Endometrium (tissue), 2 donors: Measurements from ENCODE around the gene C10orf53.

Experiments
- FAIRE-seq: peaks from 2 replicates; lab custom pipeline; 2012; peaks lifted over from hg19 to GRCh38; lab: Jason Lieb, UNC
- donor health status: control.
- donor health status: control.

The C10orf53 gene

DNA sequence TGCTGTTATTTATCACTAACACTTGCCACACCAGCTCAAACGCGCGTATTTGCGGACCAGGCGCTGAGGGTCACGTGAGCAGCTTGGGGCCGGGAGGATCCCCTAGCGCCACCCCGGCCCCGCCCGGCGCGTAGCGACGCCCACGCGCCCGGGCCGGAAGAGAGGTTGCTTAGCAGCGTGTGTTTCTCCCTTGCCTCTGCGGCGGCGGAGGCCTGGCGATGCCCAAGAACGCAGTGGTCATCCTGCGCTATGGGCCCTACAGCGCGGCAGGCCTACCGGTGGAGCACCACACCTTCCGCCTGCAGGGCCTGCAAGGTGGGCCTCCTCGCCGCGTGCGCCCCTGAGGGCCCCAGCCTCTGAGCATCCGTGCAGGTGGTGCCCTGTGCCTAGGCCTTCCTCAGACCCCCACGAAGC is at the start of gene C10orf53:
C10orf53 (plus strand) TSS at position 172 of the 414 bp plus-strand sequence; CDS start at position 219, 47 bp downstream.
- FAIRE-seq: no peak

DNA sequence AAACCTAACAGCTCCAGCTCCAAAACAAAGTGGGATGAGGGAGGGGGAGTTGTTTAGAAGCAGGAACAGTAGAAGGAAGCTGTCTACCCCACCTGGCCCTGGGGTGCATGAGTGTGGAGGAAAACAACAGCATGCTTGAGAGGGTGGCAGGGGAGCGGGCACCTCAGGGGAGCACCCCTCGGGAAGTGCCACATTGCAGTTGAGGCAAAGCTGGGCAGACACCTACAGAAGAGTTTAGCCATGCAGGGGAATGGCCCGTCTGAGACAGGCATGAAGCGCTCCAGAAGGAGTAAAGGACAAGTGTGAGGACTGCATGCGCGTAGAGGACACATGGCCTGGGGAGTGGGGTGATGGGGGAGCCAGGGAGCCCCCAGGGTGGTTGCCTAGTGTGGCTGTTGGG is 47.5 kb upstream of the C10orf53 start:
- no peak for FAIRE-seq

DNA sequence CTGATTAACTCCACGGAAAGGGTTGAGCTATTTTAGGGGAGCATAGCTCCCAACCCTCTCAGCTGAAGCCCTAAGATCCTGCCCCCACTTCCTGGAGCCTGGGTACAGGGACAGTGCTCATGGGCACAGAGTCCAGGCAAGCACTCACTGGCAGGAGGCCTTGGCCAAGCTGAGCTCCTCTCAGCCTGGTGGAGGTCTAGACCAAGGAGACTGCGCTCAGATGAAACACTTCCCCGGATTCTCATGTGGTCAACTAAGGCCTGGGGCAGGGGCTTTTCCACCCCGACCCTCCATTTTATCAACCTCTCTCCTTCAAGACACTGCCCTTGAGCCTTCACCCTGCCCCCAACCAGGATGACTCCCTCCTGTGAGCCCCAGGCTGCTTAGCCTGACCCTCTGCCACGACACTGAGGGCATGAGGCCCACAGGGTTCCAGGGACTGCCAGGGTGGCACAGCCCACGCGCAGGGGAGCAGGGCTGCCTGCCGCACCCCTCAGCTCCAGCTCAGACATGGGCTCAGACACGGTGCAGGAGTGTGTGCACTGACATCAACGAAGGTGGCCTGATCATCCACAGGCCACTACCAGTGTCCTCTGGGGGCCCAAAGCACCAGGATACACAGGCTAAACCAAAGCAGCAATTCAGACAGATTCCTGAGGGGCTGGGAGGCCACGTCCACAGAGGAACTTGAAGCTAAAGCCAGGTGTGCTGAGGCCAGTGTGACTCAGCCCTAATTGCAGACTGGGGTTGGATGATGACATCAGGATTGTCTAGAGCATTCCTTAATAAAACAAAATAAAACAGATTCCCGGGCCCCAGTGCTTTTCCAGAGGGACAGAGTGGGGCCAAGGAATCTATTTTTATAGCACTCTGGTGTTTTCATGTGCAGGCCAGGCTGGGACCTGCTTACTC is 46.8 kb upstream of the C10orf53 start:
- FAIRE-seq: no peak

DNA sequence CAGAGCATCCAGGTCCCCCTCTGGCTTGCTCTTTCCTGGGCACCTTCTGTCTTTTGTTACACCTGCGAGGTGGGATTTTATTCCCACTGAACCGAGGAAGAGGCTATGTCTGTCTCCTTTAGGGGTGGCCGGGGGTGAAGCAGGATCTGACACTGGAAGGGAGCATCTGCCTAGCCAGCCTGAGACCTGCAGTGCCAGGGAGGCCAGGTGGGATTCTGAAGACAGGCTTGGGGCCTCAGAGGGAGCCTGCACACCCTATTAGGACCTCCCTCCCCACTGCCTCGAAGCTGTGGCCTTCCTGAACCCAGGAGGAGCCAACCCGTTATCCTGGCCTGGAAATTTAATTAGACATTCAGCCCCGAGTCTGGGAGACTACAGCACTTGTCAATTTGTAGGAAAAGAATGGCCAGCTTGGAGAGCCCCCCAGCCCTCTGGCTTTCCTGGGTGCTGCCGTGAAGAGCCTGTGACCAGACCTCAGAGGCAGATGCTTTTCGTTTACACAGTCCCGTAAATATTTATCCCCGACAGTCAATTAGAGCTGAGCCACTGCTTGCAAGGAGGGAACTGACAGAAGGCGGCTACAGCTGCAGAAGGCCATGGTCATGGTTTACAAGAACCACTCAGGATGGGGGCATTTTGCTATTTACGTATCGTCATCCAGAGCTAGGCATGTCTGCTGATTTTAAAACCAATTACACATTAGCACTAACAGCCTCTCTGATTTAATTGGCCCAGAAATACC is 46.0 kb upstream of the C10orf53 start:
- no peak for FAIRE-seq

DNA sequence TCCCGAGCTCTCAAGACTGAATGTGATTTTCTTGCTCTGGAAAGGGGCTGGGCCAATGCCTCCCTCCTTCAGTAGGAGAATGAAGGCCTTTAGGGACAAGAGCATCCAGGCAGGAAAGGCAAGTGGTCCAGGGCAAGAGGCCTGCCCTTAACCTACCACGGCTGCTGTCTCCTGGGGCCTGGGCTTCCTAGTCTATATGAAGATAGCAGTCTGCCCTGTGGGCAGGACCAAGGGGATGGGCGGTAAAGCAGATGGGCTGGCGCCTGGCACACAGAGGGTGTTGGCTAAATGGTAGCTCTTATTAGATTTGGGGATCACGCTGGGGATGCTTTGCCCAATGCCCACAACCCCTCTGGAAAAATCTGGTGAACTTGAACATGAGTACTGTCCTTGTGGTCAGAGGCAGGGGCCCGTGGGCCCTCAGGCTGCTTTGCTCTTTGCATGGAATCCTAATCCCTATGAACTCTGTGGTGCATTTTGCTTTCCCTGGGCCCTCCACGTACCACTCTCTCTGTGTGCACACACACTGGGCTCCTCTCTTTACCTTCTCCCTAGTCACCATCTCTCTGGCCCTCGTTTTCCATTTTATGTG is 45.3 kb upstream of the C10orf53 start:
- no peak for FAIRE-seq

- no peak for FAIRE-seq
Measured at GRCh38 chr10:49642311-49642710, 37.1 kb upstream of the C10orf53 start.

GRCh38 chr10:49643241-49644034 is 36.0 kb upstream of the C10orf53 start:
- no peak for FAIRE-seq

- FAIRE-seq: no peak
Measured at GRCh38 chr10:49644035-49644646, 35.3 kb upstream of the C10orf53 start.

DNA sequence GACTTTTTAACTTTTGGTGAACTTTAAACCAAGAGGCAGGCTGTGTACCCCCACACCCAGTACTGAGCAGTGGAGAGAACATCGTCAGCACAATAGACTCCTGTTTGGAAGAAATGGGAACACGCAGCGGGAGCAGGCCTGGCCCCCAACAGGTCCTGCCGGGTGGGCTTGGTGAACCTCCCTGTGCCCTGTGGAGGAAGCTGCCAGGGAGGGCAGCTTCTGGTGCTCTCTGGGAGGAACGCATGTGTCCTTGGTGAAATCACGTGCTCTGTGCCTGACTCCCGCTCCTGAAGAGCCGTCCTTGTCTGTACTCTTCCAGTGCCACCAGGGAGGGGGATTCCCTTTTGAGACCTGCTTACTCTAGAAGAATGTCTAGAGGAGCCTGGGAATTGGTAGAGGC is 34.0 kb upstream of the C10orf53 start:
- no peak for FAIRE-seq

DNA sequence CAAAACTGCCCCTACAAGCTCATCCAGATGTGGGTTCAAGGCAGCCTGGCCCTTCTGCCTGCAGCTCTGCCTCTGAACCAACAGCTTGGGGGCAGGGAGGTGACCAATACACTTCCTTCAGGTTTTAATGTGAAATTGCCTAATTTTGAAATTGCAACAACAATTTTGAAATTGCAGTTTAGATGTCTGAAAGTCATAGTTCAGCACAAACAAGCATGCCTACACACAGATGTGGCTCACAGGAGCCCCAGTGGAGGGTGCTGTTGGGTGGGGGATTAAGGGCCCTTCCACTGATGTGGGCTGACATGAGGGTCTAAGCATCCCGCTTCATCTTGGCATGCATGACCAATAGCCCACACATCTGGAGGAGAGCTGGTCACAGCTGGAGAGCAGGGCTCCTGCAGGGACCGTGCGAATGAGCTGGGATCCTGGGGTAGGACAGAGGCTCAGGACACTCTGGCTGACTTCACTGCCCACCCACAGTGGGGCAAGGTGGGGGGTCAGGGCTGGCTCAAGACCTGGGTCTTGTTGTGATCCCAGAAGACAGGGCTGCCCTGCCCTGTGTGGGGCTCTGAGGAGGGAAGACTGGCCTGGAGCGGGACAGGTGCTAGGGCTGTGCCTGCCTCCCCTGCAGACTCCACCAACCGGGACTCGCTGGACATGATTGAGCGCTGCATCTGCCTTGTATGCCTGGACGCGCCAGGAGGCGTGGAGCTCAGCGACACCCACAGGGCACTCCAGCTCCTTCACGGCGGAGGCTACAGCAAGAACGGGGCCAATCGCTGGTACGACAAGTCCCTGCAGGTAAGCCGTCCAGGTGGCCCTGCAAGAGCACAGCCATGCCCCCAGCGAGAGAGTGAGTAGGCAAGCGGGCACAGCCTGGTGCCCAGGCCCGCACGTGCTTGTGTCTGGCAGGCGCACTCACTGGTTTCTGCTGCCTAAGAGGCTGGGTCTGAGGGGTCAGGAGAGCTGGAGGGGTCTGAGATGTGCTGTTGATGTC is 33.3 kb upstream of the C10orf53 start:
- no peak for FAIRE-seq

DNA sequence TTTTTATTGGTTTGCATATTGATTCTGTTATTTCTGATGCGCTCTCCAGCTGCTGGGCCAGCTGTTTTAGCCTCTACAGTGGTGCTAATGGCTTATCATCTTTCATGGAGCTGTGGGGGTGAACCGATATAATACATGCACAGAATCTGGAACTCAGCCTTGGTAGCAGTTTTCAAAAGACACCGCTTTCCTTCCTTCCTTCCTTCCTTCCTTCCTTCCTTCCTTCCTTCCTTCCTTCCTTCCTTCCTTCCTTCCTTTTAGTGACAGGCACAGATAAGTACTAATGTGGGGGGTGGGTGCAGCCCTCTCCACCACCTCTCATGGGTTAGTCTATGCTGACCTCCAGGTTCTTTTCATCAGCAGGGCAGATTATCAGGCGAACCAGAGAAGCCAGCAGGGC is 31.9 kb upstream of the C10orf53 start:
- no peak for FAIRE-seq

DNA sequence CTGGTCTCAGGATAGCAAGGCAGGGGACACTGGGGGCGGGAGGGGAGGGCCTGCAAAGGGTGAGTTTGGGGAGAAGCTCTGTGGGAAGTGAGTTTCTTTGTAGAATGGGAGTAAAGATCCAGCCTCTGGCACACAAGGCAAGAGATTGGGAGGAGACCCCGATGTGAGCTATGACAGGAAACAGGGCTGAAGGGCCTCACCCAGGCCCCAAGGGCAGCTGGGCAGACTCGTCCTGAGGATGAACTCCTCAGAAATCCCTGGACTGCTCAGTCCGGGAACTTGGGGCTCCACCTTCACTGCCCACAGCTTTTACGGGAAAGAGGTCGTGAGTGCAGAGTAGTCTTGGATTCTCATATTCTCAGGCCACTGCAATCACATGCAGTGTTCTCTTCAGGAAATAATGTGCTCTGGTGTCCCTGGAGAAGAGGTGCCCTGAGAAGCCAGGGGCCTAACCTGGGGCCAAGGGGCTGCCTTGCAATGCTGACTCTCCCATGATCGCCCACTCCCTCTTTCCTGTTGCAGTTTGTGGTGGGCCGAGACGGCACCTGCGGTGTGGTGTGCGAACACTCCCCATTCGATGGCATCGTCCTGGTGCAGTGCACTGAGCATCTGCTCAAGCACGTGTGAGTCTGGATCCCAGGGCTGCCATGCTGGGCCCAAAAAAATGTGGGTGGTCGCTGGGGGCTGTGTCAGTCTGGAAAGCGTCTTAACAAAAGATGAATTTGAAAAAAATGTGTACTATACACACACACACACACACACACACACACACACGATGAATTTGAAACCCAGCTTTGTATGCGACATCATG is 31.3 kb upstream of the C10orf53 start:
- FAIRE-seq: no peak

GRCh38 chr10:49649294-49649693 is 30.2 kb upstream of the C10orf53 start:
- FAIRE-seq: no peak

DNA sequence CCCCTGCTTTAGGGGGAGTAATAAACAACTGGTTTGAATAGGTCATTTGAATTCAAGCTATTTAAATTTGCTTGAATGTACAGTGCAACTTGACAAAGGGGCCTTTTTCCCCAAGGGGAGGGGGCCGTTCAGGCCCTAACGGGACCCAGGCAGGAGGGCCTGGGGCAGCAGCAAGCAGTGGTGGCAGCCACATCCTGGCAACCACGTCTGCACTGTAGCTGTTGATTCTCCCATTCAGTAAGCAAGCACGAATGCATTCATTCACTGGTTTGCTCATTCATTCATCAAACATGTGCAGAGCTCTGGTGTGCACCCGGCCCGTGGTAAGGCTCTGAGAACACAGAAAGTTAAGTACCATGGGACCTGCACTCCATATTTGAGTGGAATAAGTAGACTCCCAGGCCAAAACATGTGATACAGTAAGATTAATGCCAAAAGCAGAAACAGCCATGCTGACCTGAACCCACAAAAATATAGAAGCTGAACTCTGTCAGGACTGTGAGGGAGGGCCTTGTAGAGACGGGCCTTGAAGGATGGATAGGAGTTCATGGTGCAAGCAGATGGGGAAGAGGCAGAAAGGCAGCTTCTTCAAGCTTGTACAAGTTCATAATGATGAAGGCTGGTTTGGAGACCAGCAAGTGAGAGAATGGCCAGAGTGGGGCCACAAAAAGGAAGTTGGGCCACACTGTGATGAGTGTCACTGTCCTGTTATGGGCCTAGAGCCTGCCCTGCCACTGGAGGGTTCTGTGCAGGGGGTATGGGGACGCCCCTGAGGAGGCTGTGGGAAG is 29.3 kb upstream of the C10orf53 start:
- FAIRE-seq: no peak

DNA sequence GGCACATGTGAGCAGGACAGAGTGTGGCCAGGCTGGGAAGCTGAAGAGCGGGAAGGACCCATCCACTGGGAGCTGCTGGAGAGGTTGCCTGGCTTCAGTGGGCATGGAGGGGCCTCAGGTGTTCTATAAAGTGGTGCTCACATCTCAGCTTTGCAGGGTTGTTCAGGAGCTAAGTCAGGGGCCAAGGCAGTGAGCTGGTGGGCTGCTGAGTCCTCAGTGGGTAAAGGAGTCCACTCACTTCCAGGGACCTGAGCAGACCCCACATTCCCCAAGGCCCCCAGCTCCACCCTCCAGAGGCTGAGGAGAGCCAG is 28.8 kb upstream of the C10orf53 start:
- no peak for FAIRE-seq

GRCh38 chr10:49651039-49651835 is 28.2 kb upstream of the C10orf53 start:
- no peak for FAIRE-seq

DNA sequence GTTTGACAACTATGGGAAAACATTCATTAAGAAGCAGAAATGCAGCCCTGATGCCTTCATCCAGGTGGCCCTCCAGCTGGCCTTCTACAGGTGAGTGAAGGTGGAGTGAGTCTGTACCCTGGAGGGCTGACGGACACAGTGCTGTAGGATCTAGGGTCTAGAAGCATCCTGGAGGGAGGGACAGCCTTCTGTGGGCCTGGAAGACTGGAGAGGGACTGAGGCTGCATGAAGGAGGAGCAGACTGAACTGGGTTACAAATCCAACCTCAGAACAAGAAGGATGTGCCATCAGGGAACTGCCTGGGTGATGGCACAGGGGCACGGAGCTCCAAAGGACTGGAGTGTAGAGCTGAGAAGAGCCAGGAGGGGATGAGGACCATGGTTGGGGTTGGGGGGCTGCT is 27.5 kb upstream of the C10orf53 start:
- FAIRE-seq: no peak
